Heart left ventricle (tissue), 13 donors: ENCODE data around the gene ATP11B.

Experiments used
- POLR2A ChIP-seq, 2 donors: fragments of 450-650 bp; IDR thresholded peaks; one replicate each; pipeline ENCODE4 v1.6.1; 2017; ENCODE audit warnings: antibody characterized with exemption in 2 of 2, mild to moderate bottlenecking in 2 of 2, moderate library complexity in 2 of 2
- TF ChIP-seq, protein P1 (sequence below), 12 donors: fragments of 200-600 bp; sonication (generic) in 4 of 12; IDR thresholded peaks; one replicate each; pipeline versions ENCODE4 v1.5.0 to v1.8.0; 2018 to 2022; ENCODE audit warnings: antibody characterized with exemption in 12 of 12, mild to moderate bottlenecking in 5 of 12
- donor health status: ischemic (EF 13 %, LVEDD 7.1; RV severe dilation, severe dysfunction).
- donor health status: DM: no; HTN: yes; CAD: no.
- donor health status: DM: no; HTN: no; CAD: no.
- donor health status: ischemic (EF 25% LVEDD 6.9; RV normal size, moderate dysfunction).
- donor health status: ischemic (EF 25% LVEDD 5.7; RV mildly dilated, moderate dysfunction).
- donor health status: ischemic (EF 35%, LVEDD 5.7; RV mildly dilated, moderate dysfunction).
- donor health status: nonischemic (EF 11% LVEDD 7.7; RV severe dilation, severe dysfunction).
- donor health status: DM: yes; HTN: yes; CAD: no.
- donor health status: PGD.
- donor health status: ischemic (EF 29% LVEDD 5.4; RV normal size, mild dysfunction).
- donor health status: nonischemic (EF 23%, LVEDD 6.1; RV moderate dilation, normal function).

DNA sequence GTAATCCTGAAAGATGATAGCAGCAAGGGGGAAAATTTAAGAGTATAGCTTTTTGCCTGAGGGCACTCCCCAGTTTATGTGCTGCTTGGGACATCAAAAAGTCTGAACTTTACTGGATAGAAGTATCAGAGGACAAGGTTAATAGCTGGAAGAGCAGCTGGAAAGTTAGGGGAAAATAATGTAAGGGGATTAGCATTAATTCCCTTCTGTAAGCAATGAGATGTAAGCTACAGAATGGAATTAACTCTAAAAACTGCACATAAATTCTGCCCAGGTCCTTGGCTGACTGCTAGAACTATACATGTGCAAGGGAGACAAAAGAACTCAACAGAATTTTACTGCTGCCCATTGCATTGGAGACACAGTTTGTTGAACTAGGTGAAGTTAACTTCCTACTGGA is 55.6 kb downstream of the ATP11B start:
- no peak for TF ChIP-seq POLR2A (IDR thresholded peaks at IDR 0.05)
- TF ChIP-seq, protein P1, sequence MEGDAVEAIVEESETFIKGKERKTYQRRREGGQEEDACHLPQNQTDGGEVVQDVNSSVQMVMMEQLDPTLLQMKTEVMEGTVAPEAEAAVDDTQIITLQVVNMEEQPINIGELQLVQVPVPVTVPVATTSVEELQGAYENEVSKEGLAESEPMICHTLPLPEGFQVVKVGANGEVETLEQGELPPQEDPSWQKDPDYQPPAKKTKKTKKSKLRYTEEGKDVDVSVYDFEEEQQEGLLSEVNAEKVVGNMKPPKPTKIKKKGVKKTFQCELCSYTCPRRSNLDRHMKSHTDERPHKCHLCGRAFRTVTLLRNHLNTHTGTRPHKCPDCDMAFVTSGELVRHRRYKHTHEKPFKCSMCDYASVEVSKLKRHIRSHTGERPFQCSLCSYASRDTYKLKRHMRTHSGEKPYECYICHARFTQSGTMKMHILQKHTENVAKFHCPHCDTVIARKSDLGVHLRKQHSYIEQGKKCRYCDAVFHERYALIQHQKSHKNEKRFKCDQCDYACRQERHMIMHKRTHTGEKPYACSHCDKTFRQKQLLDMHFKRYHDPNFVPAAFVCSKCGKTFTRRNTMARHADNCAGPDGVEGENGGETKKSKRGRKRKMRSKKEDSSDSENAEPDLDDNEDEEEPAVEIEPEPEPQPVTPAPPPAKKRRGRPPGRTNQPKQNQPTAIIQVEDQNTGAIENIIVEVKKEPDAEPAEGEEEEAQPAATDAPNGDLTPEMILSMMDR (IDR thresholded peaks at IDR 0.05) = no peak
